Activated CD8-positive, alpha-beta memory T cell treated with anti-CD3 and anti-CD28 coated beads for 48 hours (primary cell): Measurements from ENCODE around the gene TNFSF4.

ENCODE experiments used
- DNase-seq, 3 experiments: peaks; one replicate each; pipeline ENCODE4 v3.0.0-alpha.2; 2020; ENCODE audit warnings: low read depth in 2 of 3, low spot score in 2 of 3

The TNFSF4 gene

DNA sequence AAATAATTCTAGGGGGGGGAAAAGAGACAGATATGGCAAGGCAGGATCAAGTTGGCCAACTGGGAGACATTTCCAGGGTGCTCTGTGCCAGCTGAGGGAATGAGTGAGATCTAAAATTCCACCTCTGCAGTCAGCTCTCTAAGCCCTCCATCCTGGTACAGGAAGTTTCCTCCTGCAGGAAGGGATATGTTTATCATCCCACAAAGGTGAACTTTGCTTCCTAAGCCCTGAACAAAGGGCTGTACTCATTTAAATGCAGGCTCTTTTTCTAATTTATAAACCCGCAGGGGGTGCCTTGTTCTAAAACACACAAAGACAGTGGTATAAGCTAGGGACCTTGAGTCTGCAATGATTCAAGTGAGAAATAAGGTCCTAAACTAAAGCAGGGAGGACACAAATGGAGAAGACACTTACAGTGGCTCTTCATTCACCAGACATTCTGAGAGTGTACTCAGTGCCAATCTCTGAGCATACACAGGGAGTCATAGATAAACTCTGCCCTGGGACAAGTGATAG is 3.6 kb upstream of the TNFSF4 start:
- no peak for DNase-seq

DNA sequence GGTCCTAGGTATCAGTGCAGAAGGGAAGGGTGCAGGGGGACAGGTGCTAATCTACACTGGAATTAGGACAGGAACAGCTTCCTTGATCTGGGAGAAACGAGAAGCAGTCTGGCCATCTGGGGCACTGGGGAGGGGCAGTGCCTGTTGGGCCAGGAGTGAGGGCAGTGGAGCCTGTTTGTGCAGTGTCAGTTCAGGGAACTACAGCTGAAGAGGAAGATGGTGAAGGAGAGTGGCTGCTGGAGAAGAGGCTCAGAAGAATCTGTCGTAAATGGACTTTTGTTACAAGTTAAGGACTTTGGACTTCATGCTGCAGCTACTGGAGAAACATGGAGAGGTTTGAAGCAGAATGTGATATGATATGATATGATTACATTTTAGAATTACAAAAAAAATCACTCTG is 3.2 kb upstream of the TNFSF4 start:
- no peak for DNase-seq

- no peak for DNase-seq
Observed at GRCh38 chr1:173208868-173209267, 1.7 kb upstream of the TNFSF4 start.

DNA sequence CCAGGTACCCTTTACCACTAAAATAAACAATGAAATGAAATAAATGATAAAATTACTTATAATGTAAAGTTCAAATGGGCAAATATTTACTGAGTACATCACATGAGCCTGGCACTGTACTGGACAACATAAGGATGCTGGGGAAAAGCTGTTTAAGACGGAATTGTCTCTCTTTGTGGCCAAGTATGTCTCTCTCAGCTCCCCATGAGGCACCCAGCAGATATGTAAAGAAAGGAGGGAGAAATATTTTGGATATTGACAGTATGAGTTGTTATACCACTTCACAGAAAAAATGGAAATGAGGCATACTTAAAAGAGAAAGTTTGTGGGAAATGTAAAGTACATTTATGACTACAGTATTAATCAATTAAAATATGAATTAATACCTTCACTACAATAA is 1.0 kb upstream of the TNFSF4 start:
- DNase-seq = no peak

DNA sequence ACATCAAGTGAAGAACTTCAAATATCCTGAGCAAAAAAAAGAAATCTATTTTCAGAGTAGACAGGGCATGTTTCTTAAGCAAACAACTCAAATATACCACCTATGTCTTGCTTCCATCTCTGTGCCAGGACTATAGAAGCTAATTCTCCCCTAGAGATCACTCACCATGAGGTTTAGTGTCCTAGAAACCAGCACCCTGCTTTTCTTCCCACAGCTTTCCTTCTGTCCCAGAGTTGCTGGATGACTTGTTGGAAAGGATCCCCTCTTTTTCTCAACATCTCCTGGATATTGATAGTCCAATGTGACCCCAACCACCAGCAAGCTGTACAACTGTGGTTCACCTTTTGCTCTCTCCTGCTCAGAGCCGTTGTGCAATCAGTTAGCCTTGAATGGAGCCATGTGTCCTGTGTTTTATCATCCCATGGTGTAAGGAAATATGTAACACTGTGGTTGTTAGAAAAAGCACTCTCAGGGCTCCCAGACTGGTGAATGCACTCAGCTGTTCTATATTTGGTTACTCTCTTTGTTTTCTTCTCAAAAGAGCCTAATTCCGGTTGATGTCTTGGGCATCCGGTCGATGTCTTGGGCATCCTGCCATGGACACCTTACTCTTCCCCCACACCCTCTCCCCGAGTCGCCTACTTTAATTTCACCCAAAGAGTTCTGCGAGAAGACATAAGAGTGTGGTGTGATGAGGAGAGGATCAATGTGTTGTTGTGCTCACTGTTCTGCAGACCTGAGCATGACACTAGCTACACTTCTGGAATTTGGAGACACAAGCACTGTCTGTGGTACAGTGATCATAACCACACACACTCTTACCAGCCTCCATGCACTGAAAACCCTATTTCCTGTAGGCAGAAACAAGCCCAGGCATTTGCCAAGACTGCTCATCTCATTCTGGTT is 1.7 kb downstream of the TNFSF4 start:
- DNase-seq = no peak

GRCh38 chr1:173204693-173205092 is 2.4 kb downstream of the TNFSF4 start:
- DNase-seq = no peak

DNA sequence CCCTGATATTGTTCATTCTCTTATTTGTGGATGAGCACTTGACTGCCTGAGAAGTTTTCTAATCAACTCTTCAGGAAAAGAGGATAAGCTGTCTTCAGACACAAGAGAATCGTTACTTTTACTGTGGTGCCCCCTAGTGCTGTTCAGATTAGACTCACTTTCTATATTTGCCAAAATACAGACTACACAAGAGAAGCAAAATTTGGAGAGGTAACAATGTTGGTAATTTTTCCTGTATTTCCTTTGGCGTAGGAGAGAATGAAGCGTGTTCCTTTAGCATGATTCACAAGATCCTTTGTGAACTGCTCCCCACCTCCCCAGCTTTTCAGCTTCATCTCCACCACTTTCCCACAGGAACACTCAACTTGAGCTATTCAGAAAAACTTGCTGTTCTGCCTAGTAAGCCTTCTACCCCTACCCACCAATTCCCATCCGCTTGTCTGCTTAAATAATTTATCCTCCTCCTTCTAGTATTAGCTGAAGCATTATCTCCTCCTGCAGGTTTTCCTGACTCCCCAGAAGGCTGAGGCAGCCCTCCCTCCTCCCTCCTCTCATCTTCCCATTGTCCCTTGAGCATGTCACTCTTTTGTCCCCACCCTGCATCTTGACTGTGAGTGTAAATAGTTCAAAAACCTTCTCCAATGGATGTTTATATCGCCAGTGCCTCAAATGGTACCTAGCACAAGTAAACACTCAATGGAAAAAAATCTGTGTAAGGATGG is 4.5 kb downstream of the TNFSF4 start:
- DNase-seq = no peak

GRCh38 chr1:173201969-173202368 is 5.2 kb downstream of the TNFSF4 start:
- DNase-seq = no peak

DNA sequence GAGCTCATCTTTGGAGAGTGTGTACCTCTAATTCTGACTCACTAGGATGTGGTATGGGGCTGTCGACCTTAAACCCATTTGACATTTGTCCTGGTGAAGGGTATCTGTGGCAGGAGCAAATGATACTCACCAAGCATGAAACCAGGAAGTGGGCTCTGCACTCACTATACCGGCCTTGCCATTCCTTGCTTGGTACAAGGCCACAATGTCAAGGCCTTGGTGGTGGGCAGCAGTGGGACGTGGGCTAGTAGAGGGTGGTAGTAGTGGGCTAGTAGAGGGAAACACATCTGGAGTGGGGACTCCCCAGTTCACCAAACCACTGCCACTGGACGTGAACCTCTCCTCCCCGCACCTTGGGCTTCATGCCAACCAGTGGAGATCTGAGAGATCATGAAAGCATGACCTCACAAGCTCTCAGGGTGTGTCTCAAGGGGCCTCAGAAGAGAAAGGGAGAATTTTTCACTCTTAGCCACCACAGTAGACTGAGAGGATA is 11.5 kb downstream of the TNFSF4 start:
- DNase-seq = peak; percentile 52 to 66 (median 61)

- no peak for DNase-seq
Observed at GRCh38 chr1:173193639-173194038, 13.5 kb downstream of the TNFSF4 start.

- DNase-seq = no peak
Observed at GRCh38 chr1:173191011-173191705, 16.0 kb downstream of the TNFSF4 start.

GRCh38 chr1:173190101-173190936 is 16.8 kb downstream of the TNFSF4 start:
- DNase-seq = no peak

- no peak for DNase-seq
Observed at GRCh38 chr1:173187671-173188237, 19.4 kb downstream of the TNFSF4 start.

GRCh38 chr1:173181791-173182190 is 25.3 kb downstream of the TNFSF4 start:
- no peak for DNase-seq

DNA sequence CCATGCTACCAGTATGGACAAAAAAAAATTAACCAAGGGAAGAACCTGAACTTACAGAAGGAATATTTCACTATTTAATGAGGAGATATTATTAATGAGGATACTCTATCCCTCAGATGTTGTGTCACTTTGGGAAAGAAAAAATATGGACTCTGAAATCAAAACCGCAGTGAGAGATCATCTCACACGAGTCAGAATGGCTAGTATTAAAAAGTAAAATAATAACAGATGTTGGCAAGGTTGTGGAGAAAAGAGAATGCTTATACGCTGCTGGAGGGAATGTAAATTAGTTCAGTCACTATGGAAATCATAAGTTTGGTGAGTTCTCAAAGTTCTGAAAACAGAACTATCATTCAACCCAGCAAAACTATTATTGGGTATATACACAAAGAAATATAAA is 30.9 kb downstream of the TNFSF4 start:
- no peak for DNase-seq

DNA sequence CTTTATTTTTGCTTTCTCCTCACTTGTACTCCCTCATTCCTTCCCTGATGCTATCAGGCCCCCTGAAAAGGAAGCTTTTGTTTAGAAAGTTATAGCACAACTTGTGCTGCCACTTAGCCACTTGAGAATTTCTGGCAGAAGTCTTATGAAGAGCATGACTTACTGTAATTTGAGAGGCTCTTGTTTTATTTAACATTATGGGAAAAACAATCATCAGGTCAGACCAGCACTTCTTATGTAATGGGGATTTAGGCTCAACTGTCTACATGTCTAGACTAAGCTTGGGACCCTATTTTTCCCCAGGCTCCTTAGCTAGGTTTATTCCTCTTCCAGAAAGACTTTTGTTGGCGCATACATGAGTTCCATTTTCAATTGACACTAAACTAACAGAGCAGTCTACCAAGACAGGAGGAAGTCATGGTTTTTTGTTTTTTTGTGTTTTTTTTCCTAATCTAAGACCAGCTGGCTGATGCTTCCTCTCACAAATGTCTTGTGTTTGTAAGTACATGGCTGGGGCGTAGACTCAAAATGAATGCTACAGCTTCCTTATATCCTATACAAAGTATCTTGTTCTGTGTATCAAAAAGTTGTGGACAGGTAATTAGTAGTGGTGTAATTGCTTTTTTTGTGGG is 31.5 kb downstream of the TNFSF4 start:
- DNase-seq = no peak

- DNase-seq = no peak
Observed at GRCh38 chr1:173173388-173173787, 33.7 kb downstream of the TNFSF4 start.

- DNase-seq = no peak
Observed at GRCh38 chr1:173171152-173171551, 36.0 kb downstream of the TNFSF4 start.

DNA sequence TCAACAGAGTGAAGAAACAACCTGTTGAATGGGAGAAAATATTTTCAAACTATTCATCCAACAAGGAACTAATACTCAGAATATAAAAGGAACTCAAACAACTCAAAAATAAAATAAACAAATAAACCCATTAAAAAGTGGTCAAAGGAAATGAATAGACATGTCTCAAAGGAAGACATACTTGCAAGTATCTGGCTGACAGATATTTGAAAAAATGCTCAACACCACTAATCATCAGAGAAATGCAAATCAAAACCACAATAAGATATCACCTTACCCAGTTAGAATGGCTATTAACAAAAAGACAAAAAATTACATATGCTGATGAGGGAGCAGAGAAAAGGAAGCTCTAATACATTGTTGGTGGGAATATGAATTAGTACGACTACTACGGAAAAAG is 38.2 kb downstream of the TNFSF4 start:
- DNase-seq = no peak

DNA sequence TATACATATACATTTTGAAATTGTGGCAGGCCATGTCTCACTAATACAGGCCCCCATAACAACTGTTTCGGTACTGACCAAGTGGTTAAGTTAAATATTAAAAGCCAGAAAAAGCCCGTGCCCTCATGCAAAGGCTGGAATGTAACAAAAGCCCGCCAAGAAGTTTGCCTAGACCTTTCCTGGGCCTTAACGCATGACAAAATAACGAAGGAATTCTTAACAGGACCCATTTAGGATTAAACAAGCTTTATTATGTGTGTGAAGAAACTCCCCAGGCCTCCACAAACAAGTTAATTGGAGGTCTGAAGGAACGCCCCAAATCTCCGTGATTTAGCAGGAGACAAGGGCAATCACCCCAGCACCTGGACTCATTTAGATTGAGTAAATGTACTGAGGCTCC is 42.4 kb downstream of the TNFSF4 start:
- DNase-seq = no peak
